ENCODE measurements around the gene RS1.

DNA sequence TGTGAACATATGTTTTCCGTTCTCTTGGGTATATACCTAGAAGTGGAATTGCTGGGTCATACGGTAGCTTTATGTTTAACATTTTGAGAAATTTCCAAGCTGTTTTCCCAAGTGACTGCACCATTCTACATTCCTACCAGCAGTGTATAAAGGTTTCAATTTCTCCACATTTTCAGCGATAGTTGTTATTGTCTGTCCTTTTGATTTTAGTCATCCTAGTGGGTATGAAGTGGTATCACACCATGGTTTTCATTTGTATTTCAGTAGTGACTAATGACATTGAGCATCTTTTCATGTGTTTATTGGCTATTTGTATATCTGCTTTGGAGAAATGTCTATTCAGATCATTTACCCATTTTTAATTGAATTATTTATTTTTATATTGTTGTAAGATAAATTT, 37.9 kb upstream of the RS1 start:
- TF ChIP-seq, protein P1, sequence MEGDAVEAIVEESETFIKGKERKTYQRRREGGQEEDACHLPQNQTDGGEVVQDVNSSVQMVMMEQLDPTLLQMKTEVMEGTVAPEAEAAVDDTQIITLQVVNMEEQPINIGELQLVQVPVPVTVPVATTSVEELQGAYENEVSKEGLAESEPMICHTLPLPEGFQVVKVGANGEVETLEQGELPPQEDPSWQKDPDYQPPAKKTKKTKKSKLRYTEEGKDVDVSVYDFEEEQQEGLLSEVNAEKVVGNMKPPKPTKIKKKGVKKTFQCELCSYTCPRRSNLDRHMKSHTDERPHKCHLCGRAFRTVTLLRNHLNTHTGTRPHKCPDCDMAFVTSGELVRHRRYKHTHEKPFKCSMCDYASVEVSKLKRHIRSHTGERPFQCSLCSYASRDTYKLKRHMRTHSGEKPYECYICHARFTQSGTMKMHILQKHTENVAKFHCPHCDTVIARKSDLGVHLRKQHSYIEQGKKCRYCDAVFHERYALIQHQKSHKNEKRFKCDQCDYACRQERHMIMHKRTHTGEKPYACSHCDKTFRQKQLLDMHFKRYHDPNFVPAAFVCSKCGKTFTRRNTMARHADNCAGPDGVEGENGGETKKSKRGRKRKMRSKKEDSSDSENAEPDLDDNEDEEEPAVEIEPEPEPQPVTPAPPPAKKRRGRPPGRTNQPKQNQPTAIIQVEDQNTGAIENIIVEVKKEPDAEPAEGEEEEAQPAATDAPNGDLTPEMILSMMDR (IDR thresholded peaks at IDR 0.05) = no peak
- TF ChIP-seq POLR2A (IDR thresholded peaks at IDR 0.05; ENCODE audit: low read depth) = no peak
- TF ChIP-seq POLR2AphosphoS5 (IDR thresholded peaks at IDR 0.05) = no peak
- TF ChIP-seq EP300 (IDR thresholded peaks at IDR 0.05) = no peak
